Fibroblast of villous mesenchyme (primary cell): Measurements from ENCODE around the gene TACR2. TPM values are rescaled to one million over a fixed set of nuclear protein-coding genes. Genes with fewer than 3 reads are reported as not detected.

Experiments used
- DNase-seq: peaks from one replicate; pipeline ENCODE4 v3.0.0-alpha.2; 2010; ENCODE audit warnings: low read depth
- H3K4me3 ChIP-seq: 2 replicates; pipeline ENCODE4 v1.5.1; 2011; ENCODE audit warnings: low read depth, mild to moderate bottlenecking, low read length
- total RNA-seq: library from RNA; depleted of rRNA; stranded (reverse); fragments of >200 nt; gene quantifications from 2 replicates; pipeline ENCODE4 v1.2.3, GENCODE V29; 2012
- TF ChIP-seq, protein P1 (sequence below): IDR thresholded peaks from 2 replicates; pipeline ENCODE4 v1.5.1; 2012; ENCODE audit warnings: low read depth, mild to moderate bottlenecking, low read length; ENCODE audit not compliant: insufficient read depth

The TACR2 gene
- total RNA-seq, 1 donor: not detected

GRCh38 chr10:69394020-69394419, 22.7 kb downstream of the TACR2 start:
- no peak for DNase-seq
- TF ChIP-seq, protein P1, sequence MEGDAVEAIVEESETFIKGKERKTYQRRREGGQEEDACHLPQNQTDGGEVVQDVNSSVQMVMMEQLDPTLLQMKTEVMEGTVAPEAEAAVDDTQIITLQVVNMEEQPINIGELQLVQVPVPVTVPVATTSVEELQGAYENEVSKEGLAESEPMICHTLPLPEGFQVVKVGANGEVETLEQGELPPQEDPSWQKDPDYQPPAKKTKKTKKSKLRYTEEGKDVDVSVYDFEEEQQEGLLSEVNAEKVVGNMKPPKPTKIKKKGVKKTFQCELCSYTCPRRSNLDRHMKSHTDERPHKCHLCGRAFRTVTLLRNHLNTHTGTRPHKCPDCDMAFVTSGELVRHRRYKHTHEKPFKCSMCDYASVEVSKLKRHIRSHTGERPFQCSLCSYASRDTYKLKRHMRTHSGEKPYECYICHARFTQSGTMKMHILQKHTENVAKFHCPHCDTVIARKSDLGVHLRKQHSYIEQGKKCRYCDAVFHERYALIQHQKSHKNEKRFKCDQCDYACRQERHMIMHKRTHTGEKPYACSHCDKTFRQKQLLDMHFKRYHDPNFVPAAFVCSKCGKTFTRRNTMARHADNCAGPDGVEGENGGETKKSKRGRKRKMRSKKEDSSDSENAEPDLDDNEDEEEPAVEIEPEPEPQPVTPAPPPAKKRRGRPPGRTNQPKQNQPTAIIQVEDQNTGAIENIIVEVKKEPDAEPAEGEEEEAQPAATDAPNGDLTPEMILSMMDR: no peak
- no peak overlapping the region for H3K4me3 ChIP-seq

DNA sequence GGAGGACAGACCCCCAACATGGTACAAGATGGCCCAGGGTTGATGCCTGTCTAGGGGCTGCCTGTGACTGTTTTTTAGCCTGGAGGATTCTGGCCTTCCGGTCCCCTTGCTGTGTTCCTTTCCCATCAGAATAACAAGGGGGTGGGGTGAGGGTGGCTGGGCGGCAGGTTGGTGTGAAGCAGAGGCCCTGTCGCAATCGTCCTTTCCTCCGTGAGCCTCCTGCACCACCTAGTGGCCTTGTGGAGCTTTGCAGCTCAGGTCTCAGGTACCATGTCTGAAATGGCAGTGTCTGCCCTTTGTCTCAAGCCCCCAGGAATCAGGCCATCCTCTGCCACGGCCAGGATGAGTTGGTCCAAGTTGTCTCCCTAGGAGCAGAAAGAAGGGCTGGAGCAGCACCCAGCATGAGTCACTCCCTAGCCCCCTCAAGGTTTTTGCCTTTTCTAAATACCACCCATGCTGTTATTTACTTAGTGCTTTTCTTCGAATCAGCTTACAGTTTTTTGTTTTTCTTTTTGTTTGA, 24.2 kb downstream of the TACR2 start:
- DNase-seq: peak; percentile 85
- TF ChIP-seq, protein P1: peak; percentile 98
- H3K4me3 ChIP-seq: no peak overlapping the region

GRCh38 chr10:69391158-69391557, 25.6 kb downstream of the TACR2 start:
- TF ChIP-seq, protein P1: no peak

DNA sequence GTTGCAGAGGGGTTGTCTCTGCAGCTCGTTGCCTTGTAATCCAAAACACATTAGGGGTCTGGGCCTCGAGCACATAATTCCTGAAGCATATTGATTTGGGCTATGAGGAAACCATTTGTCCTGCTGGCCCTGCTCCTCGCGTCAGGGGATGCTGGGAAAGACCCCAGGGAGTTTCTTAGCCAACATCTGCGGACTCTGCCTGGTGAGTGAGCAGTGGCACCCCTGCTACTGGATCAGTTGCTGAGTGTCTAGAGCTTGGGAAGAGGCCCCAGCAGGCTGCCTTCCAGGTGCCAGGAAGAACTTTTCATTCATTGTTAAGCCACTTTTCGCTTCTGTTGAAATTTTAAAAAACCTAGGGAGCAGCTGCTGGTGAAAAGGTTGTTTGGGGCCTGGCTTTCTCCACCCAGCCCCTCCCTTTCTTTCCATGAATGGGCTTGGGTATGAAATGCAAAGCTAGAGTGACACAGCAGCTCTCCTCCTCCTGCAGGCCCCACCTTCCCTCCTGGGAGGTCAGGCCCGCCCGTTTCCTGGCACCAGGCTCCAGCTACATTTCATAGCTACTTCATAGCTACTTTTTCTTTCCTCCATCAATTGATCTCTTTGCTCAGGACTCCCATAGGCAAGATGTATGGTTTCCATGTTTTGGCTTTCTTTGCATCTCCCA, 26.8 kb downstream of the TACR2 start:
- H3K4me3 ChIP-seq: no peak overlapping the region
- peak; percentile 52 for DNase-seq
- TF ChIP-seq, protein P1: no peak

More at GRCh38 chr10:69391158-69391557, 25.6 kb downstream of the TACR2 start:
- no peak overlapping the region for H3K4me3 ChIP-seq
- no peak for DNase-seq

DNA sequence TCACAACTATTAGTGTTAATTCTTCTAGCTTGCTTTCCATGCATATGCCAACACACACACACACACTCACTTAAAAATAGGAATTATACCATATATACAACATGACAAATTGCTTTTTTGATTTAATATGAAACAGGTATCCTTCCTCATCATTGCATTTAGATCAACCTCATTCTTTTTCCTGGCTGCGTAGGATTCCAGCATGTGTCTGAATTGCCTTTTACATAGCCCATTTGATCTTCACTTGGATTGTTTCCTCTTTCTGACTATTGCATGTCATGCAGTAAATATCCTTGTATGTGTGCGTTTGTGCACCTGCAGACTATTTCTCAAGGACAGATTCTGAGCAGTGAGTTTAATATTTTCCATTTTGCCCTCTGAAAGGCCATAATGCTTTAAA, 28.2 kb downstream of the TACR2 start:
- no peak for DNase-seq
- no peak overlapping the region for H3K4me3 ChIP-seq
- TF ChIP-seq, protein P1: no peak

- TF ChIP-seq, protein P1: no peak
Measured at GRCh38 chr10:69387500-69387899, 29.2 kb downstream of the TACR2 start.

More at GRCh38 chr10:69387500-69387899, 29.2 kb downstream of the TACR2 start:
- H3K4me3 ChIP-seq: no peak overlapping the region
- DNase-seq: no peak
